GM12878 (cell line): ENCODE results near the gene ERC2. TPM values are rescaled to one million over a fixed set of nuclear protein-coding genes. Genes with fewer than 3 reads are reported as not detected.

Experiments
- ATAC-seq: fragments of 200-7000 bp; cut with Tn5 transposase; 3 replicates; pipeline ENCODE4 v1.9.1; 2020; ENCODE audit warnings: mild to moderate bottlenecking, moderate library complexity
- BruUV-seq: library from RNA; stranded (reverse); fragments of 400-500 nt; replicated peaks from 2 replicates; lab custom pipeline; 2021; lab: Mats Ljungman, UMichigan
- CTCF ChIA-PET: fragments of 300-600 bp; sonication (Branson Sonifier 250); formaldehyde crosslinking; extraction: SDS; loops from one replicate; lab custom pipeline; 2021; ENCODE audit warnings: inconsistent platforms; lab: Yijun Ruan, JAX
- POLR2A ChIA-PET: fragments of 350-600 bp; formaldehyde crosslinking; extraction: SDS; loops from one replicate; lab custom pipeline; 2021; ENCODE audit warnings: inconsistent platforms; lab: Charles Lee
- RAD21 ChIA-PET: fragments of 300-600 bp; sonication (Branson Sonifier 250); formaldehyde crosslinking; loops from one replicate; lab custom pipeline; 2023; ENCODE audit warnings: antibody characterized with exemption; ENCODE audit not compliant: unreplicated experiment; lab: Charles Lee
- SMC1A ChIA-PET: fragments of 300-600 bp; sonication (Branson Sonifier 250); formaldehyde crosslinking; loops from one replicate; lab custom pipeline; 2023; ENCODE audit not compliant: unreplicated experiment, uncharacterized antibody; lab: Charles Lee
- DNase-seq: peaks from one replicate; pipeline ENCODE4 v3.0.0-alpha.2; 2011; ENCODE audit warnings: low read depth, low spot score
- FAIRE-seq: peaks from 3 replicates; lab custom pipeline; 2011; peaks lifted over from hg19 to GRCh38; lab: Jason Lieb, UNC
- H2AFZ ChIP-seq: 2 replicates; pipeline ENCODE4 v1.6.0; 2011; ENCODE audit warnings: low read depth, low read length, control low read depth; ENCODE audit not compliant: control insufficient read depth
- H3K27ac ChIP-seq: 2 replicates; pipeline ENCODE4 v1.5.1; 2011; ENCODE audit warnings: control low read depth; ENCODE audit not compliant: control insufficient read depth, insufficient read depth
- H3K27me3 ChIP-seq, 2 experiments: replicated peaks in 1 of 2; 2 replicates each; pipeline versions ENCODE4 v1.6.0 to v1.6.1; 2011; ENCODE audit warnings: low read length in 1 of 2; ENCODE audit not compliant: control insufficient read depth in 2 of 2, insufficient read depth in 2 of 2
- H3K36me3 ChIP-seq, 2 experiments: 2 replicates each; pipeline ENCODE4 v1.5.1; 2011; ENCODE audit warnings: low read length in 1 of 2; ENCODE audit not compliant: control insufficient read depth in 2 of 2, insufficient read depth in 2 of 2
- H3K4me1 ChIP-seq: 2 replicates; pipeline ENCODE4 v1.6.1; 2011; ENCODE audit warnings: mild to moderate bottlenecking, low read length, moderate library complexity, mixed read lengths; ENCODE audit not compliant: control insufficient read depth, insufficient read depth
- H3K4me2 ChIP-seq: 2 replicates; pipeline ENCODE4 v1.6.0; 2011; ENCODE audit warnings: control low read depth; ENCODE audit not compliant: control insufficient read depth, insufficient read depth
- H3K4me3 ChIP-seq: fragments of 200-600 bp; sonication (generic); 2 replicates; pipeline ENCODE4 v1.5.1; 2016
- H3K79me2 ChIP-seq: 2 replicates; pipeline ENCODE4 v1.6.0; 2011; ENCODE audit warnings: low read length; ENCODE audit not compliant: control insufficient read depth, insufficient read depth
- H3K9ac ChIP-seq: 2 replicates; pipeline ENCODE4 v1.8.0; 2011; ENCODE audit warnings: low read length, control low read depth, mixed read lengths; ENCODE audit not compliant: control insufficient read depth, insufficient read depth
- H3K9me3 ChIP-seq: replicated peaks from 3 replicates; pipeline ENCODE4 v1.5.1; 2011; ENCODE audit warnings: mild to moderate bottlenecking, low read length; ENCODE audit not compliant: control insufficient read depth, insufficient read depth
- H4K20me1 ChIP-seq: 2 replicates; pipeline ENCODE4 v1.6.0; 2011; ENCODE audit not compliant: control insufficient read depth, insufficient read depth
- BHLHE40 ChIP-seq, 2 experiments: fragments of 450-650 bp in 1 of 2; IDR thresholded peaks; 2 replicates each; pipeline ENCODE4 v1.6.1; 2011 to 2017; ENCODE audit warnings: low read depth in 2 of 2, borderline replicate concordance in 1 of 2, improper control_type of control experiment in 1 of 2, low read length in 1 of 2, mild to moderate bottlenecking in 1 of 2
- CHD4 ChIP-seq: fragments of 200-600 bp; sonication (generic); IDR thresholded peaks from 2 replicates; pipeline ENCODE4 v1.6.1; 2016; ENCODE audit warnings: mild to moderate bottlenecking
- FOXK2 ChIP-seq: fragments of 450-650 bp; IDR thresholded peaks from 2 replicates; pipeline ENCODE4 v1.6.1; 2017; ENCODE audit warnings: mild to moderate bottlenecking, moderate library complexity
- IKZF1 ChIP-seq: fragments of 450-650 bp; conservative IDR thresholded peaks from 2 replicates; pipeline ENCODE4 v1.6.1; 2017; ENCODE audit warnings: antibody characterized with exemption, mild to moderate bottlenecking
- NFIC ChIP-seq: IDR thresholded peaks from 2 replicates; pipeline ENCODE4 v1.6.1; 2012; ENCODE audit warnings: low read depth, mild to moderate bottlenecking, inconsistent platforms, low read length, moderate library complexity
- PAX8 ChIP-seq: fragments of 450-650 bp; IDR thresholded peaks from 2 replicates; pipeline ENCODE4 v1.6.1; 2017; ENCODE audit warnings: mild to moderate bottlenecking, moderate library complexity
- RBBP5 ChIP-seq: fragments of 200-600 bp; sonication (generic); conservative IDR thresholded peaks from 2 replicates; pipeline ENCODE4 v1.6.1; 2016
- TCF7 ChIP-seq: IDR thresholded peaks from 2 replicates; pipeline ENCODE4 v1.6.1; 2014; ENCODE audit warnings: antibody characterized with exemption, borderline replicate concordance
- WRNIP1 ChIP-seq: IDR thresholded peaks from 2 replicates; pipeline ENCODE4 v1.6.1; 2011; ENCODE audit warnings: low read depth, low read length, improper control_type of control experiment, borderline replicate concordance
- ZNF24 ChIP-seq: fragments of 450-650 bp; IDR thresholded peaks from 2 replicates; pipeline ENCODE4 v1.6.1; 2017; ENCODE audit warnings: antibody characterized with exemption, mild to moderate bottlenecking
- WGBS: methylation state at CpG from one replicate; pipeline ENCODE4 v1.1.6; 2016; ENCODE audit warnings: low lambda C conversion rate; ENCODE audit not compliant: insufficient replicate concordance, insufficient coverage; ENCODE audit errors: missing lambda C conversion rate; 5-methylcytosine and 5-hydroxymethylcytosine counted together
- in situ Hi-C: fragments of 300-500 bp; cut with MboI; formaldehyde crosslinking; loops from 9 replicates; pipeline ENCODE4 v1.14.3; 2018; ENCODE audit warnings: mixed read lengths
- intact Hi-C: fragments of 100-400 bp; cut with micrococcal nuclease; formaldehyde crosslinking; loops from one replicate; pipeline ENCODE4 v1.14.2; 2022; ENCODE audit not compliant: unreplicated experiment
- polyA plus RNA-seq, 11 experiments: library from polyadenylated mRNA; depleted of rRNA in 4 of 11; unstranded in 6 of 11; stranded (reverse) in 5 of 11; fragments of >200 nt; fragmentation: Nextera tagmentation in 4 of 11; fragmentation: Illumina TruSeq in 1 of 11; extraction: Ambion mirVana in 4 of 11; extraction: Trizol in 1 of 11; gene quantifications; 1 replicate in 1 of 11; 2 replicates in 10 of 11; pipeline versions ENCODE4 v1.2.1 to v1.2.3, GENCODE V29; 2011 to 2016; ENCODE audit warnings: inconsistent platforms in 2 of 11, missing spikeins in 2 of 11, low read depth in 1 of 11
- total RNA-seq, 4 experiments: library from RNA; depleted of rRNA in 3 of 4; stranded (reverse); fragments of >200 nt in 3 of 4; fragmentation: Illumina TruSeq in 1 of 4; extraction: Trizol in 1 of 4; gene quantifications; 2 replicates each; pipeline versions ENCODE4 v1.2.1 to v1.2.3, GENCODE V29; 2013 to 2021
- TF ChIP-seq, protein P1 (sequence below): IDR thresholded peaks from 2 replicates; pipeline ENCODE4 v1.6.1; 2011; ENCODE audit warnings: borderline replicate concordance, low read depth, mild to moderate bottlenecking, moderate library complexity, mixed read lengths, low read length; ENCODE audit not compliant: insufficient read depth; ENCODE audit errors: extremely low read length
- TF ChIP-seq, protein P2 (sequence below): fragments of 450-650 bp; IDR thresholded peaks from 2 replicates; pipeline ENCODE4 v1.6.1; 2017; ENCODE audit warnings: mild to moderate bottlenecking, moderate library complexity
- TF ChIP-seq, protein P3 (sequence below): fragments of 450-650 bp; IDR thresholded peaks from 2 replicates; pipeline ENCODE4 v1.6.1; 2016; ENCODE audit warnings: mild to moderate bottlenecking, moderate library complexity, borderline replicate concordance
- TF ChIP-seq, protein P4 (sequence below): IDR thresholded peaks from 2 replicates; pipeline ENCODE4 v1.6.1; 2011; ENCODE audit warnings: low read depth, low read length, improper control_type of control experiment, borderline replicate concordance

ERC2 gene
- total and polyA plus RNA-seq, 10 of the 15 experiments (the other 5 are each of a cell fraction or from before 2014, with no cell fraction given) = 0.06 to 1.4 (median 0.12) TPM; not detected in 3

DNA sequence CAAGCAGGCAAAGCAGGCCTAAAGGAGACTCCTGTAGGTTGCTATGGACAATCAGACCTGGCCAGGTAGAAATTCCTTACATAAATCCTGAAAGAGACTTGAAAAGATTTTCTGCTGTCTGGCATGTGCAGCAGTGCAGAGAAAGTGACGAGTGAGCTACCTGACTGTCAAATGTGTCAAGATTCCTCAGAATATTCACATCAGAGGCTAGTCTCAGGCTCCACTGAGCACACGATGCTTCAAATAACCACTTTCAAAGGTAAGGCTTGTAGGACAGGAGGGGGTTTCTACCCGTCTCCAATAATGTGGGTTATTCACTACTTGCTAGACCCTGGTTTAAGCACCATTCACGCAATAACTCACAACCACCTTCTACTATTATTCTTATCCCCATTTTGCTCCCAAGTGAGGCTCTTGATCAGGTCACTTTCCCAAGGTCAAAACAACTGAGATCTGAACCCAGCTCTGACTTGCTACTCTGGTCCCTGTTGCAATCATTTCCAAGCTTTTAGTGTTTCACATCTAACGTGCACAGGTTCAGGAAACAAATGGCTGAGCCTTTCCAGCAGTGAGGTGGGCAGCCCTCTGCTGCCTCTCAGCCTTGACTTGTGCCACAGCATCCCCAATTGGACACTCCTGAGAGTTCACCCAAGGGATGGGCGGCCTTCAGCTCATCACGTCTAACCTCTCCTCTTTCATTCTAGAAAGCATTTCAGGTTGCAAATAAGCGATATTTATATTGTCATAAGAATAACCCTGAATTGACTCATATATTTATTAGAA, 651.3 kb downstream of the ERC2 start:
- no peak overlapping the region for H3K27ac ChIP-seq
- intact Hi-C loops = no loop called here
- H3K36me3 ChIP-seq = no peaks in the 10 kb centered on the region
- no peak overlapping the region for H3K4me2 ChIP-seq
- WGBS = 2% methylated on average over 8 of the region's 8 CpGs
- FAIRE-seq (no peak), DNase-seq (no peak), ATAC-seq (no peak)
- H3K4me1 ChIP-seq = no peaks in the 10 kb centered on the region
- SMC1A ChIA-PET = no interaction called here
- RAD21 ChIA-PET = no interaction called here
- POLR2A ChIA-PET = no interaction called here
- no peak overlapping the region for H3K4me3 ChIP-seq
- H3K79me2 ChIP-seq = no peaks in the 10 kb centered on the region
- H3K9ac ChIP-seq = no peak overlapping the region
- CTCF ChIA-PET = no interaction called here
- BruUV-seq = no TSS peak
- no peaks in the 10 kb centered on the region for H3K27me3 ChIP-seq
- H4K20me1 ChIP-seq = no peaks in the 10 kb centered on the region
- H2AFZ ChIP-seq = no peak overlapping the region
- in situ Hi-C loops = no loop called here
- no peaks in the 10 kb centered on the region for H3K9me3 ChIP-seq
- TF ChIP-seq, protein P1, sequence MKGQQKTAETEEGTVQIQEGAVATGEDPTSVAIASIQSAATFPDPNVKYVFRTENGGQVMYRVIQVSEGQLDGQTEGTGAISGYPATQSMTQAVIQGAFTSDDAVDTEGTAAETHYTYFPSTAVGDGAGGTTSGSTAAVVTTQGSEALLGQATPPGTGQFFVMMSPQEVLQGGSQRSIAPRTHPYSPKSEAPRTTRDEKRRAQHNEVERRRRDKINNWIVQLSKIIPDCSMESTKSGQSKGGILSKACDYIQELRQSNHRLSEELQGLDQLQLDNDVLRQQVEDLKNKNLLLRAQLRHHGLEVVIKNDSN = no peak
- TF ChIP-seq NFIC (no peak), PAX8 (no peak), CHD4 (no peak), FOXK2 (no peak), IKZF1 (no peak), TCF7 (no peak), ZNF24 (no peak), RBBP5 (no peak), WRNIP1 (no peak), BHLHE40 (IDR thresholded peaks at IDR 0.05; ENCODE audit: borderline replicate concordance in 1 of 2, low read depth in 2 of 2, low read length in 1 of 2) (no peak)
- TF ChIP-seq, protein P2, sequence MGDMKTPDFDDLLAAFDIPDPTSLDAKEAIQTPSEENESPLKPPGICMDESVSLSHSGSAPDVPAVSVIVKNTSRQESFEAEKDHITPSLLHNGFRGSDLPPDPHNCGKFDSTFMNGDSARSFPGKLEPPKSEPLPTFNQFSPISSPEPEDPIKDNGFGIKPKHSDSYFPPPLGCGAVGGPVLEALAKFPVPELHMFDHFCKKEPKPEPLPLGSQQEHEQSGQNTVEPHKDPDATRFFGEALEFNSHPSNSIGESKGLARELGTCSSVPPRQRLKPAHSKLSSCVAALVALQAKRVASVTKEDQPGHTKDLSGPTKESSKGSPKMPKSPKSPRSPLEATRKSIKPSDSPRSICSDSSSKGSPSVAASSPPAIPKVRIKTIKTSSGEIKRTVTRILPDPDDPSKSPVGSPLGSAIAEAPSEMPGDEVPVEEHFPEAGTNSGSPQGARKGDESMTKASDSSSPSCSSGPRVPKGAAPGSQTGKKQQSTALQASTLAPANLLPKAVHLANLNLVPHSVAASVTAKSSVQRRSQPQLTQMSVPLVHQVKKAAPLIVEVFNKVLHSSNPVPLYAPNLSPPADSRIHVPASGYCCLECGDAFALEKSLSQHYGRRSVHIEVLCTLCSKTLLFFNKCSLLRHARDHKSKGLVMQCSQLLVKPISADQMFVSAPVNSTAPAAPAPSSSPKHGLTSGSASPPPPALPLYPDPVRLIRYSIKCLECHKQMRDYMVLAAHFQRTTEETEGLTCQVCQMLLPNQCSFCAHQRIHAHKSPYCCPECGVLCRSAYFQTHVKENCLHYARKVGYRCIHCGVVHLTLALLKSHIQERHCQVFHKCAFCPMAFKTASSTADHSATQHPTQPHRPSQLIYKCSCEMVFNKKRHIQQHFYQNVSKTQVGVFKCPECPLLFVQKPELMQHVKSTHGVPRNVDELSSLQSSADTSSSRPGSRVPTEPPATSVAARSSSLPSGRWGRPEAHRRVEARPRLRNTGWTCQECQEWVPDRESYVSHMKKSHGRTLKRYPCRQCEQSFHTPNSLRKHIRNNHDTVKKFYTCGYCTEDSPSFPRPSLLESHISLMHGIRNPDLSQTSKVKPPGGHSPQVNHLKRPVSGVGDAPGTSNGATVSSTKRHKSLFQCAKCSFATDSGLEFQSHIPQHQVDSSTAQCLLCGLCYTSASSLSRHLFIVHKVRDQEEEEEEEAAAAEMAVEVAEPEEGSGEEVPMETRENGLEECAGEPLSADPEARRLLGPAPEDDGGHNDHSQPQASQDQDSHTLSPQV = no peak
- TF ChIP-seq, protein P3, sequence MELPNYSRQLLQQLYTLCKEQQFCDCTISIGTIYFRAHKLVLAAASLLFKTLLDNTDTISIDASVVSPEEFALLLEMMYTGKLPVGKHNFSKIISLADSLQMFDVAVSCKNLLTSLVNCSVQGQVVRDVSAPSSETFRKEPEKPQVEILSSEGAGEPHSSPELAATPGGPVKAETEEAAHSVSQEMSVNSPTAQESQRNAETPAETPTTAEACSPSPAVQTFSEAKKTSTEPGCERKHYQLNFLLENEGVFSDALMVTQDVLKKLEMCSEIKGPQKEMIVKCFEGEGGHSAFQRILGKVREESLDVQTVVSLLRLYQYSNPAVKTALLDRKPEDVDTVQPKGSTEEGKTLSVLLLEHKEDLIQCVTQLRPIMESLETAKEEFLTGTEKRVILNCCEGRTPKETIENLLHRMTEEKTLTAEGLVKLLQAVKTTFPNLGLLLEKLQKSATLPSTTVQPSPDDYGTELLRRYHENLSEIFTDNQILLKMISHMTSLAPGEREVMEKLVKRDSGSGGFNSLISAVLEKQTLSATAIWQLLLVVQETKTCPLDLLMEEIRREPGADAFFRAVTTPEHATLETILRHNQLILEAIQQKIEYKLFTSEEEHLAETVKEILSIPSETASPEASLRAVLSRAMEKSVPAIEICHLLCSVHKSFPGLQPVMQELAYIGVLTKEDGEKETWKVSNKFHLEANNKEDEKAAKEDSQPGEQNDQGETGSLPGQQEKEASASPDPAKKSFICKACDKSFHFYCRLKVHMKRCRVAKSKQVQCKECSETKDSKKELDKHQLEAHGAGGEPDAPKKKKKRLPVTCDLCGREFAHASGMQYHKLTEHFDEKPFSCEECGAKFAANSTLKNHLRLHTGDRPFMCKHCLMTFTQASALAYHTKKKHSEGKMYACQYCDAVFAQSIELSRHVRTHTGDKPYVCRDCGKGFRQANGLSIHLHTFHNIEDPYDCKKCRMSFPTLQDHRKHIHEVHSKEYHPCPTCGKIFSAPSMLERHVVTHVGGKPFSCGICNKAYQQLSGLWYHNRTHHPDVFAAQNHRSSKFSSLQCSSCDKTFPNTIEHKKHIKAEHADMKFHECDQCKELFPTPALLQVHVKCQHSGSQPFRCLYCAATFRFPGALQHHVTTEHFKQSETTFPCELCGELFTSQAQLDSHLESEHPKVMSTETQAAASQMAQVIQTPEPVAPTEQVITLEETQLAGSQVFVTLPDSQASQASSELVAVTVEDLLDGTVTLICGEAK = no peak
- TF ChIP-seq, protein P4, sequence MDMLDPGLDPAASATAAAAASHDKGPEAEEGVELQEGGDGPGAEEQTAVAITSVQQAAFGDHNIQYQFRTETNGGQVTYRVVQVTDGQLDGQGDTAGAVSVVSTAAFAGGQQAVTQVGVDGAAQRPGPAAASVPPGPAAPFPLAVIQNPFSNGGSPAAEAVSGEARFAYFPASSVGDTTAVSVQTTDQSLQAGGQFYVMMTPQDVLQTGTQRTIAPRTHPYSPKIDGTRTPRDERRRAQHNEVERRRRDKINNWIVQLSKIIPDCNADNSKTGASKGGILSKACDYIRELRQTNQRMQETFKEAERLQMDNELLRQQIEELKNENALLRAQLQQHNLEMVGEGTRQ = no peak
